ENCODE measurements around the gene ARMC8.
A peak's percentile ranks its signal among the peaks of the same experiment; 100 is the strongest.

Gene ARMC8

DNA sequence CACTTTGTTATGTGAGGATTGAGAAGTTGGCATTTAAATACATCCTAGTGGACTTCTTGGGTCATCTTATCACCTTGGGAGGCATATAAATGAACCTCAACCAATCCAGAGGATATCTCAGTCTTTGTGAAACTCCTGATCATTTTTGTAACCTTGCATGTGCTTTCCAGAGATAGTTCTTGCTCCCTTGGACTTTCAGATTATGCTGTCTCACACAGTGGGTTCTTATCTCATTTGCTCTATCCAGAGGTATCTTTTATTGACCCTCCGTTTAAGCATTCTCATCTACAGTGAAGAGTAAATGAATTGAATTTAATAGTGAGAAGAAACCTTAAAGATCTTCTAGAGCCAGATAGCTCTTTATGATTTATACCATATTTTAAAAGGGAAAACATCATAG, 10.4 kb downstream of the ARMC8 start:
- DNase-seq (ENCODE audit: low spot score) = no peak

DNA sequence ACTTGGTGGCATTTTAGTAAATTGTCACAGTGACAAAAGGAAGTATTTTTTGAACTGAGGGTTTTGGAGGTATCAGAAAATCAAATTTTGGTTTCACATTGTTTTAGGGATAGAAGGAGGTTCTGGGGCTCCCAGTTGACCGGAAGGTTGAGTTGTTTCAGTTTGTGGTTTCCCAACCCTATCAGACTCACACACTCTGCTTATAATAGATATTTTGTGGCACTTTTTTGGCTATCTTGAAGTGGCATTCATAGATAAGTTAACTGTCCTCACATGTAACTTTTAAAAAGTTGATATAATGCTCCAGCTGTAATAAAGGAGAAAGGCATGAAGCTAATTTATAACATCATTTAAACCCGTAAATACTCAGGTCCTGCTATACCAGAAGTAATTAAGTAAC, 12.8 kb downstream of the ARMC8 start:
- no peak for DNase-seq (ENCODE audit: low spot score)

DNA sequence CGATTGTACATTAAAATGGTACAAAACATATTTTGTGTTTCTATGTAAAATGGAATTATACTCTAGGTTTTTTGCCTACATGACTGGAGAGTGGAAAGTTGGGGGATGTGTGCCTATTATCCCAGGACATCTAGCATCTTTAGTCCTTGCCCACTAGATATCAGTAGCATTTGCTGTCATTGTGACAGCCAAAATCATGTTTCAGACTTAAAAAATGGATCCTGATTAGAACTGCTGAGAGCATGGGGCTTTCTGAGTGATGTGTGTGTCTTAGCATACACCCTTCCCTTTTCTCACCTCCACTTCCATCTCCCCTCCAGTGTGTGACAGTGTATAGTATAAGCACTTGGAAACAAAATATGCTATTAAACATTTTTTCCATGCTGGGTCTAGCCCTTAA, 13.3 kb downstream of the ARMC8 start:
- DNase-seq (ENCODE audit: low spot score) = no peak

DNA sequence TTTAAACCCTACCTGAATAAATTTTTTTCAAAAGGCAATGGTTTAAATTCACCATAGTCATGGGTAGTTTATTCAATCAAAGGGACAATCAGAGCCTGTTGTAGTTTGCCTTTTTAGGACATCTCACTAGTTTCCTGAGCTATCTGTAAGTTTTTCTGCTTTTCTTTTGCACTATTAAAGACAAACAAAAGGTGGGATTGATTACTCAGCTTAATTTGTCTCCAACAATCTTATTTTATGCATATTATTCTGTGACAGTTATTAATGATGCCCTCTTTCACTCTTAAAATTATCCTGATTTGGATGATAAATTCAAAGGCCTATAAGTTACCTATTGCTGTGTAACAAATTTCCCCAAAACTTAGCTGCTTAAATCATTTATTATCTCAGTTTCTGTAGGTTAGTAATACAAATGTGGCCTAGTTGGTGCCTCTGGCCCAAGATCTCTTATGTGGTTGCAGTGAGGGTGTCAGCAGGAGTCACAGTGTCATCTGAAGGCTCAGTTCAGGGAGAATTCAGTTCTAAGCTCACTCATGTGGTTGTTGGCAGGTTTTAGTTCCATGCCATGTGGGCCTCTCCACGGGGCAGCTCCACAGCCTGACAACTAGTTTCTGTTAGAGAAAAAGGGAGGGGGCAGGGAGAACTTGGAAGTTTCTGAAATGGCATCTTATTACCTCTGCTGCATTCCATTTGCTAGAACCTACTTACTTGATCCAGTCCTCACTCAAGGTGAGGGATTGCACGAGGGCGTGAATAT, 16.0 kb downstream of the ARMC8 start:
- DNase-seq (ENCODE audit: low spot score) = no peak

DNA sequence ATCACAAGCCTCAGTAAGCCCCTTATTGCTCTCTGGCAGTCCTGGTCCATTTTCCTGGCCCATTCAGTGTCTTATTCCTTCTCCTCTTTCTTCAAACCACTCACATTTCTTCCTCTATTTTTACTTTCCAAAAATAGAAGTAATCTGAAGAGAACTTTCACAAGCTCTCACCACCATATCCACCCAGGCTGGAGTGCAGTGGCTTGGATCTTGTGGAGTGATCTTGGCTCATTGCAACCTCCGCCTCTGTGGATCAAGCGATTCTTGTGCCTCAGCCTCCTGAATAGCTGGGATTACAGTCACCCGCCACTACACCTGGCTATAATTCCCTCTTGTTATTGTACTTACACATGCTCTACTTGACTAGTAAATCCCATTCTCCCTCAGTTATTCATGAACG, 16.8 kb downstream of the ARMC8 start:
- no peak for DNase-seq (ENCODE audit: low spot score)

DNA sequence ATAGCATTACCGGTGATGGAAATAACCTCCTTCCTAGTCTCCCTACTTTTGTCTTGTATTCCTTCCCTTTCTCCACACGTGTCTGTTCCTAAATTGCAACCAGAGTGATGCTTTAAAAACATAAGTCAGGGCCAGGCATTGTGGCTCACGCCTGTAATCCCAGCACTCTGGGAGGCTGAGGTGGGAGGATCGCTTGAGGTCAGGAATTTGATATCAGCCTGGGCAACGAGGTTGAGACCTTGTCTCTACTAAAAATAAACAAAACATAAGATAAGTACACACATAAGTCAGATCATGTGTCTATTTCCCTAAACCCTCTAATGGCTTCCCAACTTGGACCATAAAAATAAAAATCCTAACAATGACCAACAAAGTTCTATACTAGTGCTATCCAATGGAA, 18.4 kb downstream of the ARMC8 start:
- DNase-seq (ENCODE audit: low spot score) = no peak

DNA sequence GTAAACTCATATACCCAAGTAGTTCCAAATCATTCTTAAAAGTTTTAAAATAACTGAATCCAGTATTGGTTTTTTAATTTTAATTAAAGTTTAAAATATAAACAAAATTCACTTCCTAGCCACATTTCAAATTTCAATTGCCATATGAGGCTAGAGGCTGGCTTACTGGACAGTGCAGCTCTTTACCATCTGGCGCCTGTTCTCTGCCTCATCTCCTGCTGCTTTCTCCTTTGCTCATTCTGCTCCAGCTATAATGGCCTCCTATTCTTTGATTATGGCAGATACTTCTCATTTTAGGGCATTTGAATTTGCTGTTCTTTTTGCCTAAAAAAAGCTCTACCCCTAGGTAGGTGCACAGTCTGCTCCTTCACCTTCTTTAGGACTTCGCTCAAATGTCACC, 19.1 kb downstream of the ARMC8 start:
- no peak for DNase-seq (ENCODE audit: low spot score)

DNA sequence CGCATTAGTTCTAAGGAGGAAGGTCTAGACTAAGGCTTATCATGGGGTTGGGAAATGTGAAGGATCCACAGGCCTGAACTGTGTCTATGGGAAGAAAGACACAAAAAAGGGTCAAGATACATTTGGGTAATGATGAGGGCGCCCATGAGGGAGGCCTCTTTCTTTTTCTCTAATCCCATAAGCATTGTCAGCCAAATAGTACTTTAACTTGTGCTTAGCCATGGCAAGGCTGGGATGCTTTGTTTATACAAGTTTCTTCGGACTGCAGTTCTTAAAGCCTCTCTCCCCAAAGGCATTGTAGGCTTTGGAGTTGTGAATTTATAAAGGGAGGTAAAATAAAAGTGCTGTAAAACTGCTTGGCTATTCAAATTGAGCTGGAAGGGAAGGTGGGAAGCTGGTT, 23.4 kb downstream of the ARMC8 start:
- no peak for DNase-seq (ENCODE audit: low spot score)

DNA sequence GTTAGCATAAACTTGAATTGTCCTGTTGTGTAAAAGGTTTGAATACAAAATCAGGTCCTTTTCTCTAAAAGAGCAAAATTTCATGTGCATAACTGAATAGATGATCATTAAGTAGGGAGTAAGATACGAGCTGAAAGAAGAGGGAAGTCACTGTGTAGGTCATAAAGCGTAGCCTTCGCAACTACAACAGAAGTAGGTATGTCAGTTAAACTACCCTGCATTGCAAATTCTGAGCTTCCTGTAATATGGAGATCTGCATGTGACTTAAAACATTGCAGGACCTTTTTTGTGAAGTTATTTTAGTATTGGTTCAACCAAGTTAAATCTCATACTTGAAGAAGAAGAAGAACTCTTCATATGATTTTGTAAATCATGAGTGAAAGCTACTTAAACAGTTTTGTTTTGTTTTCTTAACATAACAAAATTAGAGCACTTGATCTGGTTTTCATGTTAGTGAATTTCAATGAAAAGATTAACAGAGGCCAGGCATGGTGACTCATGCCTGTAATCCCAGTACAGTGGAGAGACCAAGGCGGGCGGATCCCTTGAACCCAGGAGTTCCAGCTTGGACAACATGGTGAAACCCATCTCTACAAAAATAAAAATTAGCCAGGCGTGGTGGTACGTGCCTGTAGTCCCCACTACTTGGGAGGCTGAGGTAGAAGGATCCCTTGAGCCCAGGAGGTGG, 26.4 kb downstream of the ARMC8 start:
- DNase-seq (ENCODE audit: low spot score) = no peak

DNA sequence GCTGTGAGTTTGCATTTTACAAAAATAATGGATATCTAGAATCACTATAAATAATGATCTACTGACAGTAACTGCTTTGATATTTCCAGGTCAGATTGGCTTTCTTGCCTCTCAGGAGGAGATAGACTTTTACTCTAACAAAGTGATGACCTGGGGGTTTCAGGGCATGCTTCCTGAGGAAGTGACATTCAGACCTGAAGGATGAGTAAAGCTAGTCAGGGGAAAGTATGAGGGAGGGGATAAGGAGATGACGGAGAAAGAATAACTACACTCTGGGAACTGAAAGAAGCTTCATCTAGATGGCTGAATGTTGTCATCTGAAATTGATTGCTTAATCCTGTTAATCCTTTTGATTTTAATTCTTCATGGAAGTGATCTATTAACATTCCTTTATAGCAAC, 32.2 kb downstream of the ARMC8 start:
- DNase-seq (ENCODE audit: low spot score) = peak; percentile 31

DNA sequence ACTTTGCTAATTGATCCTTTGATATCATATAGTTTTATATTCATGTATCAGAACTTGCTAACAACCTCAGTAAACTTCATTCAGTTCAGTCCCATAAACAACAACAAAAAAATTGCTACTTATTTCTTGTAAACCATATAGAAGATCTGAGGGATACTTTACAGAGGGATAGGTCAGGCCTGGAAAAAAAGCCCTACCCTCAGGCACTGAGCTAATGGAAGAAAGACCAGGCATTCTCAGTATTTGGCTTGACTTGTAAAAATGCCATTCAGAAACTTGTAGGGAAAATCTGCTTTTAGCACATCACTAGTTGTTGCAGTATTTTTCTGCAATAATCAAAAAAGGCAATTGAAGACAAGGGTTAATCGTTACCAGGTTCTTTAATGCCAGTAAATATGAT, 33.1 kb downstream of the ARMC8 start:
- DNase-seq (ENCODE audit: low spot score) = no peak

DNA sequence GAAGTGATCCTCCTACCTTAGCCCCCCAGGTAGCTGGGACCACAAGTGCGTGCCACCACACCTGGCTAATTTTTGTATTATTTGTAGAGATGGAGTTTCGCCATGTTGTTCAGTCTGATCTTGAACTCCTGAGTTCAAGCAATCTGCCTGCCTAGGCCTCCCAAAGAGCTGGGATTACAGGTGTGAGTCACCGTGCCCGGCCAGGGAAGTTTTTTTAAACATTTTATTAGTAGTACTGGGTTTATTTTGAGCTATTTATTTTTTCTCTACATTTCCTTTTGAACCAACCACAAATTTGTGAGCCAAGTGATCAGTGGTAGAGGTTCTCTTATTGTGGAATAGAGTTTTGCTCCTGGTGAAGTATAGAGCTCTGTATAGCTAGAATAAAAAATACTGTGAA, 33.7 kb downstream of the ARMC8 start:
- DNase-seq (ENCODE audit: low spot score) = no peak

DNA sequence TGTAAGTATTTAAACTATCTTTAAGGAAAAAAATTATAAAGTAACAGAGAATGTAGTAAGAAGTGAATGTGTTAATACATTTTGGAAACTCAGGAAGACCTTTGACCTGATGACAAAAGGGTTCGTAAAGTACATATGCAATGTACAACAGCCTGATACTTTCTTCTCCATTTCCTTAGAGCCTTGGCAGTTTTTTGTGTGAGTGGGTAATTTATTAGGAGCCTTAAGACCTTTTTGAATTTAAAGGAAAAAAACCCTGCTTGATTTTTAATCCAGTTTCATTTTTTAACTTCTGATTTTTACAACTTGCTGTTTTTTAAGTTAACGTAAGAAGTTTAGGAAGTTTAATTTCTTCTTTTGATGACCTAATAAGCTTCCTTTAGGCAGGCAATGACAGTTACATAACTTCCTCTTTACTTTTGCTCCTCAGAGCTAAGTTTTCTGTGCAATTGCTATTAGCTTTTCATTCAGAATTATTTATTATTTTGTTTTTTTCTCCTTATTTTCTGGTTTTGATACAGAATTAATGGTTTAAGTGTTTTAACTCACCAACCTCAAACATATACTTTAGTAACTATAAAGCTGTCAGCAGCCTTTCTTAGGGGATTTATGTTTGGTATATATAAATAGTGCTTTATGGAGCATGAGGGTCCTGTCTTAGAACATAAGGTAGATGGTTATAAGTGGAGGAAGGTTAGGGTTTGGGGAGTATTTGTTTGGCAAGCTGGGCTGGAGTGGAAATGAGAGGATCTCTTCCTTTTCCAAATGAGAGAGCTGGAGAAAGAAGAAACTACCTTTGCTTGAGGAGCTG, 35.2 kb downstream of the ARMC8 start:
- DNase-seq (ENCODE audit: low spot score) = no peak

DNA sequence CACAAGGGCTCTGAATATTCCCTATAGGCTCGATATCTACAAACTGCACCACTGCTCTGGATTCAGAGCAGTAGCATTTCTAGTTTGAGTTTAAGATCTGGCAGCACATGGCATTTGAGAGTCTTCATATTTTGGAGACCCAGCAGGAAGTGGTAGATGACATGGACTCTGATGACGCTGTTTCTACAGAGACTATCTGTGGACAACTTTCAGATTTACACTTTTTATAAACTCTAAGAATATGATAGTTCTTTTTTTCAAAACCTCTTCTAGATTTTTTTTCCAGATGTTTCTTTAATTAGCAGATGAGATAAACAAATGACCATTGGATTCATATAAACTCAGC, 35.8 kb downstream of the ARMC8 start:
- peak; percentile 17 for DNase-seq (ENCODE audit: low spot score)

DNA sequence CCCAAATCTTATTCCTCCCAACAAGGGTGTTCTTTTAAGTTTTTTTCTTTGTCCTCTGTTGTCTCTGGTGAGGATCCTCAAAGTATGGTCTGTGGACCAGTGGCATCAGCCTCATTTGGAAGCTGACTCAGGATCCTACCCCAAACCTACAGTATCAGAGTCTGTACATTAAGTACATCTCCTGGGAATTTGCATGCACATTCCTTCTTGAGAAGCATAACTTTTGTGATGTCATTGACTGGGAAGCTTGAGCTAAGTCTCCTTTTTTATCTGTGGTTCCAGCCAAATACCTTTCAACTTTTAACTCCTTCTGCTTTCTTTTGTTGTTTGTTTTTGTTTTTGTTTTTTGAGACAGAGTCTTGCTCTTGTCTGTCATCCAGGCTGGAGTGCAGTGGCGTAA, 40.5 kb downstream of the ARMC8 start:
- no peak for DNase-seq (ENCODE audit: low spot score)

DNA sequence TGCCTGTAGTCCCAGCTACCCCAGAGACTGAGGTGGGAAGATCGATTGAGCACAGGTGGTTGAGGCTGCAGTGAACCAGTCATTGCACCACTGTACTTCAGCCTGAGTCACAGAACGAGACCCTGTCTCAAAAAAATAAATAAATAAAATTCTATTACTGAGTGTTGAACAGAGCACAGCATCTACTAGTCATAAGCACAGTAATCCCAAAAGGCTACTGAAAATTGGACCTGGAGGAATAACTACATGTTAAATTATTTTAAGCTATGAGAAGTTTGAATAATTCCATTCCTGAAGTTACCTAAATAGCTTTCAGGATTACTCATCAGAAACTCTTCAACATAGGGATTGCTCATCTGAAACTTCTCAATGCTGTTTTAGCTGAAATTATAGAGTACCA, 43.4 kb downstream of the ARMC8 start:
- peak; percentile 28 for DNase-seq (ENCODE audit: low spot score)

DNA sequence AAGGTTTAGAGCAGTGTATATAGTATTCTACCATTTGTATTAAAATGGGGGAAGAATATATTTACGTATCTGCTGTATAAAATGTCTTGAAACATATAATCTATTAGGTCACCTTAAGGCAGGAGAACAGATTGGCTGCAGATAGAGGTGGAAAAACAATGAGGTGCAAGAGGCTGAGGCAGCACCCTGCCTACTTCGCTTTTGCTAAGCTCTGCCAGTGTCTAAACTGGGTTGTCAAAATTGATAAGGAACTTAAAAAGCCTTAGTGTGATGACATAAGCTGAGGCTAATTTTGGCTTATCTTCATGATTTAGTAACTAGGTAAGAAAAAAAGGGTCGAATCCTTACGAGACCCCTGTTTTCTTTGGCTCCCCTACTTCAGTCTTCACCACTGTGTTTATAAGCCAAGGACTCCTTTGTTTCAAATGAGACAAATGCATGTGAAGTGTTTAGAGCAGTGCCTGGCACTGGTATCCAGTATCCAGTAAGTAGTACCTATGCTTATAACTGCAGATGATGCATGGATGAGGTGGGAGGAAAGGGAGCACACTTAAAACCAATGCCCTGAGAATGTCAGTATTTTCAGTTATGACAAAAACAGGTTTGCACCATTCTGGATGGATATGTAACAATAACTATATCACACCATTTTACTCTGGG, 45.7 kb downstream of the ARMC8 start:
- no peak for DNase-seq (ENCODE audit: low spot score)

DNA sequence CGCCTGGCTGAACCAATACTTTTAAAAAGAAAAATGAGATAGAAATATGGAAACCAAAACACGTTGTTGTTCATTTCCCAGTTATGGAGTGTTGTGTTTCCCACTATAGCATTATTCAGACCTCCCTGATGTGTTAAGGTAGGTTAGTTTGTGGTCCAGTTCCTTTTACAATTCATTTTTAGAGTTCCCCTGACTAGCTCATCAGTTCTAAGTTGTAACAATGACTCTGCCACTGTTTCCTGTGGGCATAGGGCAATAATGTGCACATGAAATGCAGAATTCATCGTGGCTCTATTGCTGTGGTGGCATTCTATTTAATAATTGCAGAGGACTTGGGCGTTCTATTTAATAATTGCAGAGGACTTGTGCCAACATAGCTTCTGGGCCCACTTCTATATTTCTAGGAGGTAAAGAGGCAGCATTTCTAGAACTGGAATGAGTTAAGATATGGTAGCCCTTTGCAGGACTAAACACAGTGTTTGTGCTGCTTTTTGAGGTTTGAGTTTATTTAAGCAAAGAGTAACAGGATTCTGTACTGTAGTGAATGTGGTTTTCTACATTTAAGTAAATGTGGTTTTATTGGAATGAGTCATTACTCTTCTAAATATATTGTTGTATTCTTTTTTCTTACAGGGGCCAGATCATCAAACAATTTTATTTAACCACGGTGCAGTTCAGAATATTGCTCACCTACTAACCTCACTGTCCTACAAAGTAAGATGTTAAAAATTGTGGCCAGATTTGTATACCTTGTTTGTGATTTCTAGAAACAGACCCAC, 47.5 kb downstream of the ARMC8 start:
- DNase-seq (ENCODE audit: low spot score) = peak; percentile 70

DNA sequence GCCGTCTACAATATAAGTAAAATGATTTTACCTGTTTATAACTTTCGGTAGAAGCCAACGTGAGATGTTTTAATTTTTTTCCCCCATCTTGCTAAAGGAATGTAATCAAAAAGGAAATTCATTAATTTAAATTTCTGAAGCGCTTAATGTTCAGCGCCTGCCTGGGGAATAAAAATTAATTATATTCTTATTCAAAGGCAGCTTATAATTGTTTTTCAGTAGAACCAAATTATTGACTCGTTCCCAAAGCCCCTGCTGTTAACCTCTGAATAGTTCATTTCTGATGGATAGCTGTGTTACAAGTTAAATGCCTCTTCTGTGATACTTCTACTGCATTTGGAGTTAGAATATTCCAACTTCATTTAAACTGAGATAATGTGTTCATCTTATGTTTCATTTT, 51.6 kb downstream of the ARMC8 start:
- no peak for DNase-seq (ENCODE audit: low spot score)

DNA sequence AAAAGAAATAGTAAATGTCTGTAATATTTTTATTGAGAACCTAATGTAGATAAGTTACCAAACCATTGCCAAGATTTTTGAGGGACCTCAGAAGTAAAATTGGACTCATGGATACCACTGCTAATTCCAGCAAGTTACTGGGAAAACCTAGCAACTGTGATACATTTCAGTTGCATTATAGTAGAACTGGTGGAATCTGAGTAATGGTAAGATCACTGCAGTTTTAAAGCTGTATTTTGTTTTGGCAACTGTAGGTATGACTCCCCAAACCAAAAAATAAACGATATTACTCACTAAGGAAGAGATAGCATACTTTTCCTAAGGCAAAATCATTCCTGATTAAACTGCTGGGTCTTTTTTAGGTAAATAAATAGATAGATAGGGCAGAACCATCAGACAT, 54.0 kb downstream of the ARMC8 start:
- no peak for DNase-seq (ENCODE audit: low spot score)

DNA sequence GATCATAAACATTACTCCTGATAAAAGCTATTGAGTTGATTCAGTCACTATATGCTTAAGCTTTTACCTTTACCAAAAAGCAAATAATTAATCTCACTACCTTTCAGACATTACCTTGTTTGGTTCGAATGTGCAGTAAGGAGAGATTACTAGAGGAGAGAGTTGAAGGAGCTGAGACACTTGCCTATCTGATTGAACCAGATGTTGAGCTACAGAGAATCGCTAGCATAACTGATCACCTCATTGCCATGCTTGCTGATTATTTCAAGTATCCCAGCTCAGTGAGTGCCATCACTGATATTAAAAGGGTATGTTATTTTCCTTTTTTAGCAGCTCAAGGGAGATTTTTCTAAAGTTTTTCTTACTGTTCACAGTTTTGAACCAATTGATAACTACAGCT, 54.6 kb downstream of the ARMC8 start:
- DNase-seq (ENCODE audit: low spot score) = no peak

DNA sequence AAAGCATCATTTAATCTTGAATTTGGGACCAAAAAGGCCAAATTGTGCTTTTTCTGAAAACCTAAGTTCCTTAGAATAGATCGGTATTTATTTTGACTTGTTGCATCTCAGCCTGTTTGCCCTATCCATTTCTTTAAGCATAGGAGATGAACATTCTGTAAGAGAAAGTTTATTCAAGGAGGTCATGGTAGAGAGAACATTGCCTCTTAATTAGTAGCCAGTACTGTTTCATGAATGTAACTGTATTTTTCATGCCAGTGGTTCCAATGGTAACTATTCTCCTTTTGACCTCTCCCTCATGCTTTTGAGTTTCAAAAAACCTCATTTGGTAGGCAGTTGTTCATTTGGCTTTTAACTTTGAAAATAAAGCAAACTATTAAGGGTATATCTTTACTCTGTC, 55.4 kb downstream of the ARMC8 start:
- no peak for DNase-seq (ENCODE audit: low spot score)
